HL-60 (cell line): ENCODE results near the gene TMEM120B.

Experiments used
- SPI1 ChIP-seq: IDR thresholded peaks from 2 replicates; pipeline ENCODE4 v1.6.1; 2012; ENCODE audit warnings: low read depth, mild to moderate bottlenecking, borderline replicate concordance
- TF ChIP-seq, protein P1 (sequence below): IDR thresholded peaks from one replicate; pipeline ENCODE4 v1.5.1; 2011; ENCODE audit warnings: low read length, control low read depth, inconsistent platforms; ENCODE audit not compliant: insufficient read depth
- TF ChIP-seq, protein P2 (sequence below): IDR thresholded peaks from 2 replicates; pipeline ENCODE4 v1.6.1; 2012; ENCODE audit warnings: low read depth; ENCODE audit not compliant: insufficient replicate concordance

DNA sequence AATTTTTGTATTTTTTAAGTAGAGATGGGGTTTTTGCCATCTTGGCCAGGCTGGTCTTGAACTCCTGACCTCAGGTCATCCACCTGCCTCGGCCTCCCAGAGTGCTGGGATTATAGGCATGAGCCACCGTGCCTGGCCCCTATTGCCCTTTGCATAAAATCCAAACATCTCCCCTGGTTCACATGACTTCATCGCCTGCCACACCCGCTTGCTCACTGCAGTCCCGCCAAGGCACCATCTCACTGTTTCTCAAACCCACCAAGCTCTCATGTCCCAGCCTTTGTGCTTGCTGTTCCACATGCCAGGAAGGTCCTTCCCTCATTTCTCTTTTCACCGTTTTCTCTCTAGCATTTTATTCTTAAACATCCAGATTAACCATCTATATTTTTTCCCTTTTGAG, 71.2 kb downstream of the TMEM120B start:
- TF ChIP-seq, protein P1, sequence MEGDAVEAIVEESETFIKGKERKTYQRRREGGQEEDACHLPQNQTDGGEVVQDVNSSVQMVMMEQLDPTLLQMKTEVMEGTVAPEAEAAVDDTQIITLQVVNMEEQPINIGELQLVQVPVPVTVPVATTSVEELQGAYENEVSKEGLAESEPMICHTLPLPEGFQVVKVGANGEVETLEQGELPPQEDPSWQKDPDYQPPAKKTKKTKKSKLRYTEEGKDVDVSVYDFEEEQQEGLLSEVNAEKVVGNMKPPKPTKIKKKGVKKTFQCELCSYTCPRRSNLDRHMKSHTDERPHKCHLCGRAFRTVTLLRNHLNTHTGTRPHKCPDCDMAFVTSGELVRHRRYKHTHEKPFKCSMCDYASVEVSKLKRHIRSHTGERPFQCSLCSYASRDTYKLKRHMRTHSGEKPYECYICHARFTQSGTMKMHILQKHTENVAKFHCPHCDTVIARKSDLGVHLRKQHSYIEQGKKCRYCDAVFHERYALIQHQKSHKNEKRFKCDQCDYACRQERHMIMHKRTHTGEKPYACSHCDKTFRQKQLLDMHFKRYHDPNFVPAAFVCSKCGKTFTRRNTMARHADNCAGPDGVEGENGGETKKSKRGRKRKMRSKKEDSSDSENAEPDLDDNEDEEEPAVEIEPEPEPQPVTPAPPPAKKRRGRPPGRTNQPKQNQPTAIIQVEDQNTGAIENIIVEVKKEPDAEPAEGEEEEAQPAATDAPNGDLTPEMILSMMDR: no peak
- TF ChIP-seq, protein P2, sequence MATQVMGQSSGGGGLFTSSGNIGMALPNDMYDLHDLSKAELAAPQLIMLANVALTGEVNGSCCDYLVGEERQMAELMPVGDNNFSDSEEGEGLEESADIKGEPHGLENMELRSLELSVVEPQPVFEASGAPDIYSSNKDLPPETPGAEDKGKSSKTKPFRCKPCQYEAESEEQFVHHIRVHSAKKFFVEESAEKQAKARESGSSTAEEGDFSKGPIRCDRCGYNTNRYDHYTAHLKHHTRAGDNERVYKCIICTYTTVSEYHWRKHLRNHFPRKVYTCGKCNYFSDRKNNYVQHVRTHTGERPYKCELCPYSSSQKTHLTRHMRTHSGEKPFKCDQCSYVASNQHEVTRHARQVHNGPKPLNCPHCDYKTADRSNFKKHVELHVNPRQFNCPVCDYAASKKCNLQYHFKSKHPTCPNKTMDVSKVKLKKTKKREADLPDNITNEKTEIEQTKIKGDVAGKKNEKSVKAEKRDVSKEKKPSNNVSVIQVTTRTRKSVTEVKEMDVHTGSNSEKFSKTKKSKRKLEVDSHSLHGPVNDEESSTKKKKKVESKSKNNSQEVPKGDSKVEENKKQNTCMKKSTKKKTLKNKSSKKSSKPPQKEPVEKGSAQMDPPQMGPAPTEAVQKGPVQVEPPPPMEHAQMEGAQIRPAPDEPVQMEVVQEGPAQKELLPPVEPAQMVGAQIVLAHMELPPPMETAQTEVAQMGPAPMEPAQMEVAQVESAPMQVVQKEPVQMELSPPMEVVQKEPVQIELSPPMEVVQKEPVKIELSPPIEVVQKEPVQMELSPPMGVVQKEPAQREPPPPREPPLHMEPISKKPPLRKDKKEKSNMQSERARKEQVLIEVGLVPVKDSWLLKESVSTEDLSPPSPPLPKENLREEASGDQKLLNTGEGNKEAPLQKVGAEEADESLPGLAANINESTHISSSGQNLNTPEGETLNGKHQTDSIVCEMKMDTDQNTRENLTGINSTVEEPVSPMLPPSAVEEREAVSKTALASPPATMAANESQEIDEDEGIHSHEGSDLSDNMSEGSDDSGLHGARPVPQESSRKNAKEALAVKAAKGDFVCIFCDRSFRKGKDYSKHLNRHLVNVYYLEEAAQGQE: no peak
- TF ChIP-seq SPI1: no peak
